ENCODE data around the gene MFRP. TPM values are rescaled to one million over a fixed set of nuclear protein-coding genes. Genes with fewer than 3 reads are reported as not detected.
"Not testable (repeated sequence)": the region's sequence is repeated elsewhere in the genome, so short reads cannot be mapped to it uniquely, and the experiment has no call there.

MFRP gene
- not detected in 2 replicates for total RNA-seq
- long read RNA-seq, result 0 reads

DNA sequence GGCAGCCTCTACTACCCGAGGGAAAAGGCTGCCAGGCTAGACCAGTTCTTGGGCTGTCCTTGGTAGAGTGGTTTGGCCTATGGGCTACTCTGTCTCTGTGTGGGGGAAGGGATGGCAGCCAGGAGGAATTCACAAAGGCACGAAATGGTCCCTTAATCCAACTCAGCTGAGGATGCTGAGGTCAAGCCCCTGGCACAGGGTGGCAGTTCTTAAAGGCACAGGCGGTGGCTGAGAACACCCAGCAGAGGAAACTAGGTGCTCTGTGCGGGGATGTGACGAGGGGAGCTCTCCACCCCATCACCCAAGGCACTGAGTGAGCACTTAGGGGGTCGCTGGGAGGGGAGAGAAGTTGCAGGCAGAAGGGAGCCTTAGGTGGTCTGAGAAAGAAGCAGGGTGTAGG is at the start of gene MFRP:
Gene MFRP (minus strand): TSS at position 101 of the 400 bp plus-strand sequence. CDS start 192 bp downstream, outside the sequence.
- Mint-ChIP-seq H3K27ac (ENCODE audit: unreplicated experiment) (no peak within 1 kb of the TSS), H3K4me3 (ENCODE audit: unreplicated experiment) (no peak within 1 kb of the TSS), H3K36me3 (ENCODE audit: unreplicated experiment) (no peaks in the 10 kb centered on the region), H3K27me3 (ENCODE audit: unreplicated experiment) (peaks cover 31% of the 10 kb centered on the region), H3K4me1 (ENCODE audit: unreplicated experiment) (no peaks in the 10 kb centered on the region), H3K9me3 (ENCODE audit: unreplicated experiment) (no peaks in the 10 kb centered on the region)
- DNase-seq (ENCODE audit: extremely low spot score, unreplicated experiment), result no peak
- TF ChIP-seq, protein P1, sequence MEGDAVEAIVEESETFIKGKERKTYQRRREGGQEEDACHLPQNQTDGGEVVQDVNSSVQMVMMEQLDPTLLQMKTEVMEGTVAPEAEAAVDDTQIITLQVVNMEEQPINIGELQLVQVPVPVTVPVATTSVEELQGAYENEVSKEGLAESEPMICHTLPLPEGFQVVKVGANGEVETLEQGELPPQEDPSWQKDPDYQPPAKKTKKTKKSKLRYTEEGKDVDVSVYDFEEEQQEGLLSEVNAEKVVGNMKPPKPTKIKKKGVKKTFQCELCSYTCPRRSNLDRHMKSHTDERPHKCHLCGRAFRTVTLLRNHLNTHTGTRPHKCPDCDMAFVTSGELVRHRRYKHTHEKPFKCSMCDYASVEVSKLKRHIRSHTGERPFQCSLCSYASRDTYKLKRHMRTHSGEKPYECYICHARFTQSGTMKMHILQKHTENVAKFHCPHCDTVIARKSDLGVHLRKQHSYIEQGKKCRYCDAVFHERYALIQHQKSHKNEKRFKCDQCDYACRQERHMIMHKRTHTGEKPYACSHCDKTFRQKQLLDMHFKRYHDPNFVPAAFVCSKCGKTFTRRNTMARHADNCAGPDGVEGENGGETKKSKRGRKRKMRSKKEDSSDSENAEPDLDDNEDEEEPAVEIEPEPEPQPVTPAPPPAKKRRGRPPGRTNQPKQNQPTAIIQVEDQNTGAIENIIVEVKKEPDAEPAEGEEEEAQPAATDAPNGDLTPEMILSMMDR (IDR thresholded peaks at IDR 0.05), result no peak

DNA sequence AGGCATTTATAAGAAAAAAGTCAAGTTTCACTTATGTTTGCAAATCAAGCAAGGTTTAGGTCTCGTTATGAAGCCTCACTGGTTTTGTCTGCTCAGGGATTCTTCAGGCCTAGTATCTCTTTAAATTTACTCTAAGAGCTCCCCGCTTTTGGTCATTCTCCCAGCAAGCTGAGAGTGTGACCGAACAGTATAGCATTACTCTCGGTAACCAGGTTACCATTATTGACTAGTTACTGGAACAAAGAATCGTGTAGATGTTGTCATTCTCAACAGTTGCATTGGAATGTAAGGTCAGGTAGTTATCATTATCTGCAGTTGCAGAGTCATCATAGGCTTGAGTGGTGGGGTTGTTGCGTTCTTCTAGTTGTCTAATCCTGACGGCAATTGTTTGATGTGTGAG is 44.8 kb upstream of the MFRP start:
- Mint-ChIP-seq H3K27me3 (ENCODE audit: unreplicated experiment) (peaks cover 47% of the 10 kb centered on the region), H3K4me3 (ENCODE audit: unreplicated experiment) (no peak overlapping the region), H3K36me3 (ENCODE audit: unreplicated experiment) (no peaks in the 10 kb centered on the region), H3K9me3 (ENCODE audit: unreplicated experiment) (no peaks in the 10 kb centered on the region), H3K27ac (ENCODE audit: unreplicated experiment) (no peak overlapping the region), H3K4me1 (ENCODE audit: unreplicated experiment) (no peaks in the 10 kb centered on the region)
- no peak for DNase-seq (ENCODE audit: extremely low spot score, unreplicated experiment)
- TF ChIP-seq, protein P1 (IDR thresholded peaks at IDR 0.05), result no peak

- Mint-ChIP-seq H3K4me1 (ENCODE audit: unreplicated experiment) (no peaks in the 10 kb centered on the region), H3K4me3 (ENCODE audit: unreplicated experiment) (no peak overlapping the region), H3K27me3 (ENCODE audit: unreplicated experiment) (peaks cover 41% of the 10 kb centered on the region), H3K36me3 (ENCODE audit: unreplicated experiment) (no peaks in the 10 kb centered on the region), H3K27ac (ENCODE audit: unreplicated experiment) (no peak overlapping the region), H3K9me3 (ENCODE audit: unreplicated experiment) (no peaks in the 10 kb centered on the region)
- DNase-seq (ENCODE audit: extremely low spot score, unreplicated experiment), result peak; percentile 46
- TF ChIP-seq, protein P1 (IDR thresholded peaks at IDR 0.05), result peak; percentile 37
These were observed 43.2 kb upstream of the MFRP start for GRCh38 chr11:119389611-119390254.

DNA sequence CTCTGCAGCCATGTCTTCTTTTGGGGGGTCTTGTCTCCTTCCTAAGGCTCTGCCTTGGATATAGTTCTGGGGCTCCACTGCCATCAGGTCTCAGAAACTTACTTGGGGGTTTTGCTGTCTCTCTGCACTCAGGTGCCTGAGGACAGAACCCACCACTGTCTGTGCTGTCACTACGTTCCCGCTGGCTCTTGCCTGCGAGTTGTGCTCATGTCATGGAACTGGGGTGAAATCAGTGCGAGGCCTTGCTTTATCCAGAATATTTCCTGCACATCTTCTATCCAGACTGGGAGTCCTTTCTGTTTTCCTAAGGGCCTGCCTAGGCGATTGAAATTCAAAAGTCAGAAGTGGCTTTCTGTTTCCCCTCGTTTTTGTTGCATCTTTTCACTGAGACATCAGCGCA is 41.6 kb upstream of the MFRP start:
- TF ChIP-seq, protein P1 (IDR thresholded peaks at IDR 0.05), result no peak
- H3K36me3 Mint-ChIP-seq (ENCODE audit: unreplicated experiment), result no peaks in the 10 kb centered on the region
- peaks cover 29% of the 10 kb centered on the region for H3K27me3 Mint-ChIP-seq (ENCODE audit: unreplicated experiment)
- no peaks in the 10 kb centered on the region for H3K4me1 Mint-ChIP-seq (ENCODE audit: unreplicated experiment)
- H3K27ac Mint-ChIP-seq (ENCODE audit: unreplicated experiment), result no peak overlapping the region
- H3K4me3 Mint-ChIP-seq (ENCODE audit: unreplicated experiment), result no peak overlapping the region
- peak; percentile 65 for DNase-seq (ENCODE audit: extremely low spot score, unreplicated experiment)
- no peaks in the 10 kb centered on the region for H3K9me3 Mint-ChIP-seq (ENCODE audit: unreplicated experiment)

GRCh38 chr11:119384332-119384731 is 37.8 kb upstream of the MFRP start:
- DNase-seq (ENCODE audit: extremely low spot score, unreplicated experiment), result no peak
- Mint-ChIP-seq H3K36me3 (ENCODE audit: unreplicated experiment) (no peaks in the 10 kb centered on the region), H3K9me3 (ENCODE audit: unreplicated experiment) (no peaks in the 10 kb centered on the region), H3K4me1 (ENCODE audit: unreplicated experiment) (peaks cover 5% of the 10 kb centered on the region), H3K4me3 (ENCODE audit: unreplicated experiment) (no peak overlapping the region), H3K27ac (ENCODE audit: unreplicated experiment) (no peak overlapping the region), H3K27me3 (ENCODE audit: unreplicated experiment) (peaks cover 5% of the 10 kb centered on the region)
- TF ChIP-seq, protein P1 (IDR thresholded peaks at IDR 0.05), result no peak

DNA sequence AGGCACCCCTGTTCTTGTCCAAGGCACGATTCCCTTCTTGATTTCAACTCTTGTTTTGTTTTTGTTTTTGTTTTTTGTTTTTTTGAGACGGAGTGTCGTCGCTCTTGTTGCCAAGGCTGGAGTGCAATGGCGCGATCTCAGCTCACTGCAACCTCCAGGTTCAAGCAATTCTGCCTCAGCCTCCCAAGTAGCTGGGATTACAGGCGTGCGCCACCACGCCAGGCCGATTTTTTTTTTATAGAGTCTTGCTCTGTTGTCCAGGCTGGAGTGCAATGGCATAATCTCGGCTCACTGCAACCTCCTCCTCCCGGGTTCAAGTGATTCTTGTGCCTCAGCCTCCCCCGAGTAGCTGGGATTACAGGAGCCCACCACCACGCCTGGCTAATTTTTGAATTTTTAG is 36.0 kb upstream of the MFRP start:
- not testable (repeated sequence) for H3K36me3 Mint-ChIP-seq (ENCODE audit: unreplicated experiment); H3K27me3 Mint-ChIP-seq (ENCODE audit: unreplicated experiment); H3K4me1 Mint-ChIP-seq (ENCODE audit: unreplicated experiment); H3K27ac Mint-ChIP-seq (ENCODE audit: unreplicated experiment); H3K4me3 Mint-ChIP-seq (ENCODE audit: unreplicated experiment); H3K9me3 Mint-ChIP-seq (ENCODE audit: unreplicated experiment)
- peak; percentile 42 for DNase-seq (ENCODE audit: extremely low spot score, unreplicated experiment)
